Measurements from ENCODE around the gene RPS24.
"Not testable (repeated sequence)": the region's sequence is repeated elsewhere in the genome, so short reads cannot be mapped to it uniquely, and the experiment has no call there.

RPS24 gene

GRCh38 chr10:78049851-78050250 is 16.2 kb downstream of the RPS24 start:
- DNase-seq (ENCODE audit: low read depth, low spot score) = no peak

GRCh38 chr10:78053211-78053868 is 19.7 kb downstream of the RPS24 start:
- DNase-seq (ENCODE audit: low read depth, low spot score) = no peak

DNA sequence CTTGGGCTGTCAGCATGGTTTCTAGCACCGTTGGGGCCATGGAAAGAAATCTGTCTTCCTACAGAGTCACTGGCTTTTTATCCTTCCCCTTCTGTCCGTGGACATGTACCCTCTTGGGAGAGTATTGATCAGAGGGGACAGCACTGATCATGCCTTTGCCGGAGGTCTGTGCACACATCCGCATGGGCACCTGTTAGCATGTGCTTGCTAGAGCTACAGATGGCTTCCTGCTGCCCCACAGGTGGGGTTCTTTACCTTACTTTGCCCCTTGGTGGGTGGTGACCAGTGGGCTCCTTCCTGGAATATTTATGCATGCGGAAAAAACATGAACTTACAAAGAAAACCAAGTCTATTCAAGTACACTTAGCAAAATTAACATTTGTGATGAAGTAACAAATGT is 24.9 kb downstream of the RPS24 start:
- no peak for DNase-seq (ENCODE audit: low read depth, low spot score)

GRCh38 chr10:78059906-78060702 is 26.4 kb downstream of the RPS24 start:
- no peak for DNase-seq (ENCODE audit: low read depth, low spot score)

DNA sequence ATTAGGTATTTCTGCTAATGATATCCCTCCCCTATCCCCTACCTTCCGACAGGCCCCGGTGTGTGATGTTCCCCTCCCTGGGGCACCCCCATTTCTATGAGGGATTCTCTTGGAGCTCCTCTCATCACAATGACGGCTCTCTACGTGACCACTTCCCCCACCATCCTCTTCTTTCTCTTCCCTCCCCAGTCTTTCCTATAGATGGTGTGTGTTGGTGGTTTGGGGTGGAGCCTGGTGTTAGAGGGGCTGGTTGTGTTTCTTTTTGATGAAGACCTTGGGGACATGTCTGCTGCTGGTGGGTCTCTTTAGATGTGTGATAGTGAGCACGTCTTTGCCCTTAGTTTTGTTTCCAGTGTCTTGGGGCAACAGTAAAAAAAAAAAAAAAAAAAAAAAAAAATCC is 28.6 kb downstream of the RPS24 start:
- DNase-seq (ENCODE audit: low read depth, low spot score) = no peak

DNA sequence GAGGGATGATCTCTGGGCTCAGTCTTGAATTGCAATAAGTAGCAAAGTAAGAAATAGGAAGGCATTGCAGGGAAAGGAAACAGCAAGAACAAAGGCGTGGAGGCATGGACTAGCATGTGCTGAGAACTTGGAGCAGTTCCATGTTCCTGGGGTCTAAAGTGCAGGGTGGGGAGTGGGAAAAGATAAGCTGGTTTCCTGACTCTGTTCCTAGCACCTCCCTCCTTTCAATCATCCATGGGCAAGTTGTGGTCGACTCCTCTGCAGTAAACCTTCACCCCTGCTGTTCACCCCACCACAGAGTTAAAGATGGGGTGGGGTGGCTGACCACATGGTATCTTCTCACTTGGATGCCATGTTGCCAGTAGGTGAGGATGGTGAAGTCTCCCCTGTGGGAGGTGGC is 29.6 kb downstream of the RPS24 start:
- no peak for DNase-seq (ENCODE audit: low read depth, low spot score)

DNA sequence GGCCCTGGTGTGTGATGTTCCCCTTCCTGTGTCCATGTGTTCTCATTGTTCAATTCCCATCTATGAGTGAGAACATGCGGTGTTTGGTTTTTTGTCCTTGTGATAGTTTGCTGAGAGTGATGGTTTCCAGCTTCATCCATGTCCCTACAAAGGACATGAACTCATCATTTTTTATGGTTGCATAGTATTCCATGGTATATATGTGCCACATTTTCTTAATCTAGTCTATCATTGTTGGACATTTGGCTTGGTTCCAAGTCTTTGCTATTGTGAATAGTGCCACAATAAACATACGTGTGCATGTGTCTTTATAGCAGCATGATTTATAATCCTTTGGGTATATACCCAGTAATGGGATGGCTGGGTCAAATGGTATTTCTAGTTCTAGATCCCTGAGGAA is 31.3 kb downstream of the RPS24 start:
- DNase-seq (ENCODE audit: low read depth, low spot score) = not testable (repeated sequence)

DNA sequence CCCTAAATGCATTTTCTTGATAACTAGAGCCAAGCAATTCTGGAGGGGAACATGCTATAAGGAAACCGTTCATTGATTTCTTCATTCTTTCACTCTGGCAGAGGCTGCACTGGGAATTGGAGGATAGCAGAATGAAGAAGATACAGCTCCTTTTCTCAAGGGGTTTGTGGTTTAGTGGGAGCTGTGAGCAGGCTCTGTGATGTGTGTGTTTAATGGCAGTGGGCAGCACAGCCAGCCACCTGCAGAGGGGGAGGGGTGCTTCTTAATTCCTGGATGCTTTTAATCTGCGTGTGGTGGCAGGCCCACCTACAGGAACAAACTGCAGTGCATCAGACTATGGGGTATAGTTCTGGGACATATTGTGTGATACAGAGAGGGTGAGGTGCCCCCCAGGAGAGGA is 31.9 kb downstream of the RPS24 start:
- DNase-seq (ENCODE audit: low read depth, low spot score) = no peak

DNA sequence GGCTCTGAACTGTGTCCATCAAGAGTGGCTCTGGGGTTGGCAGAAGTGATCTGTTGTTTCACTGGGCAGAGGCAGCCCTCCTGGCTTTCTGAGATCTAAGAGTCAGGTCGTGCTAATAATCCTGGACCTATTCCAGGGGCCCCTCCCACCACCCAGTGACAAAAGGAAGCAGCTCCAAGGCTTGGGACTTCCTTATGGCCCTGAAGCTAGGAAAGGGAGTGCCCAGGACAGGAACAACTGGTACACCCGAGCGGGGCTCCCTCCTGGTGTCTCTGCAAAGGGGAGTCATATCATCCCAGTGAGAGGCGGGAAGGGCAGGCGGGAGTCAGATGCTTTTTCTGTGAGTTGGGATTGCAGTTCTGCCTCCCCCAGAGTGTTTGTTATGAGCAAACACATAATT is 32.3 kb downstream of the RPS24 start:
- no peak for DNase-seq (ENCODE audit: low read depth, low spot score)

- no peak for DNase-seq (ENCODE audit: low read depth, low spot score)
These were observed 33.2 kb downstream of the RPS24 start for GRCh38 chr10:78066728-78067430.

GRCh38 chr10:78069151-78069550 is 35.5 kb downstream of the RPS24 start:
- DNase-seq (ENCODE audit: low read depth, low spot score) = no peak

GRCh38 chr10:78070064-78070463 is 36.4 kb downstream of the RPS24 start:
- DNase-seq (ENCODE audit: low read depth, low spot score) = not testable (repeated sequence)

DNA sequence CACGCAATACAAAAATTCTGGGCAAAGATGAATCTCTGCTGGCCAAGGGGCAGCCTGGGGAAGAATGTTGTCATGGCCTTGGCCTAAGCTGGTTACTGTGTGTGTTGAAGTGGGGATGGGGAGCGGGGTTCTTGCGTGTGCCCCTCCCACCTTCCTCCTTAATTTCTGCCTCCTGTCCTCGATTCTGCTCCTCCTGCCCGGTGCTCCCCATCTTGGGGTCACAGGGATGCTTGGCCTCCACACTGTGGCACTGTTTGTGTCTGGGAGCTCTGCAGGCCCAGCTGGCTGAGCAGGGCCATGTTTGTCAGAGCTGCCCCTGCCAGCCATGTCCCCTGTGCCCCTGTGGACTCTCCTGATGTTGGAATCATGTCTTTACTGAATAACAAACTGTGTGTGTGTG is 37.1 kb downstream of the RPS24 start:
- no peak for DNase-seq (ENCODE audit: low read depth, low spot score)

DNA sequence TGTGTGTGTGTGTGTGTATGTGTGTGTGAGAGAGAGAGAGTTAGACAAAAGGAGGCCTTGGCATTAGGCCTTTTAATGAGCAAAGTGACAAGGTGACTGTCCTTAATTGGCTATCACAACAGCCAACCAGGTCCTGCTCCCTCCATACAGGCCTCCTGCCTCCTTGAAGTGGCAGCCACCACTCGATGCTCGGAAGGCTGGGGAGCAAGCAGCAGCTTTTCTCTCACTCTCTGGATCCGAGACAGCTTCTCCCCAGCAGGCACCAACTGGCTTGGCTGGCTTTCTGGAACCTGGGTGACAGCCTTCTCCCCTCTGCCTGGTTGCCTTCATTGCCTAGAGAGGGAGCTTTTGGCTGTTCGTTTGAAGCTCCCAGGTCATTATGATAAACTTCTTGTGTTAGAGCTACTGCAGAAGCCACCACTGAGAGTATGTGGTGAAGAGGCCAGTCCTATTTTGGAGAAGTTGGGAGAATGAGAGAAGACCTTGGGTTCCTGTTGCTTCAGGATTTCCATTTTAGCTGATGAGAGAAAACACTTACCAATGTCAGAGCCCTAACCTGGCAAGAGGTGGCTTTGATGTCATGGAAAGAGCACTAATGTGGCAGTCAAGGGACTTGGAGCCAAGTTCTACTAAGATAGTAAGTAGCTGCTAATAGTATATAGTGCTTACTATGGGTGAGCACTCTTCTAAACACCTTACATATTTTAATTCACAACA is 37.6 kb downstream of the RPS24 start:
- no peak for DNase-seq (ENCODE audit: low read depth, low spot score)

- DNase-seq (ENCODE audit: low read depth, low spot score) = no peak
These were observed 38.2 kb downstream of the RPS24 start for GRCh38 chr10:78071857-78072179.

GRCh38 chr10:78072504-78072903 is 38.8 kb downstream of the RPS24 start:
- DNase-seq (ENCODE audit: low read depth, low spot score) = no peak

DNA sequence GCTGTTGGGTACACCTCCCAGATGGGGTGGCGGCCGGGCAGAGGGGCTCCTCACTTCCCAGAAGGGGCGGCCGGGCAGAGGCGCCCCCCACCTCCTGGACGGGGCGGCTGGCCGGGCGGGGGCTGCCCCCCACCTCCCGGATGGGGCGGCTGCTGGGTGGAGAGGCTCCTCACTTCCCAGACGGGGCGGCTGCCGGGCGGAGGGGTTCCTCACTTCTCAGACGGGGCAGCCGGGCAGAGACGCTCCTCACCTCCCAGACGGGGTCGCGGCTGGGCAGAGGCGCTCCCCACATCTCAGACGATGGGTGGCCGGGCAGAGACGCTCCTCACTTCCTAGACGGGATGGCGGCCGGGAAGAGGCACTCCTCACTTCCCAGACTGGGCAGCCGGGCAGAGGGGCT is 42.1 kb downstream of the RPS24 start:
- DNase-seq (ENCODE audit: low read depth, low spot score) = not testable (repeated sequence)

DNA sequence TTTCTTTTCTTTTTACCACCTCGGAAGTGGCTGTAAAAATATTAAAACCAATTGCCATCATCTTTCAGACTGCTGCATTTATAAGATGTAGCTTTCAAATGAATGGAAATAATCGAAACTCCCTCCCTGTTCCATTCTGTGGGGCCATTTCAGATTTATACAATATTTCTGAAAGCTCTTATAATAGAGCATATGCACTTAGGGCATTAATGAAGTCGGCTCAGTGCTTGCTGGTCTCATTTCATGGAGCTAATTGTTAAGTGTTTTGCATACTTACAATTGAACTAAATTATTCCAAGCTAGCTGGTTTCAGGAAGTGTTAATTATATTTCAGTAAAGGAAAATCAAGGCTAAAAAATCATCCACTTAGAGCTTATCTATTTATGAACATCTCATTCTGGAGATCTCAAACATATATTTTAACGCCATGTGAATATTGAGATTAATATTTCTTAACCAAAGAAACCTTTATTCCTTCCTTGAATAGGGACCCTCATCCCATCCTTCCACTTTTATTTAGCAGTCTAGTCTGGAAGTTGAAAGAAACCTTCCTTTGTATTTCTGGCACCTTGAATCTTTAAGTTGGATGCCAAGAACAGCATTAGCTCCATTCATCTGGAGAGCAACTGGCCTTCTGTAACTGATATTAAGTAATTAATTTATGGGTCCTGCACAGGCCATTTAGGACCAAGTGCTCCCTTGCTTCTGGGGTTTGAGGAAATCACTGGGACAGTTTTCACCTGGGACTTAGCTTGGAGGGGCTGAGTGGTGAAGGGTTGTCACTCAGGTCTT is 45.1 kb downstream of the RPS24 start:
- DNase-seq (ENCODE audit: low read depth, low spot score) = no peak

- no peak for DNase-seq (ENCODE audit: low read depth, low spot score)
These were observed 45.7 kb downstream of the RPS24 start for GRCh38 chr10:78079411-78079810.

DNA sequence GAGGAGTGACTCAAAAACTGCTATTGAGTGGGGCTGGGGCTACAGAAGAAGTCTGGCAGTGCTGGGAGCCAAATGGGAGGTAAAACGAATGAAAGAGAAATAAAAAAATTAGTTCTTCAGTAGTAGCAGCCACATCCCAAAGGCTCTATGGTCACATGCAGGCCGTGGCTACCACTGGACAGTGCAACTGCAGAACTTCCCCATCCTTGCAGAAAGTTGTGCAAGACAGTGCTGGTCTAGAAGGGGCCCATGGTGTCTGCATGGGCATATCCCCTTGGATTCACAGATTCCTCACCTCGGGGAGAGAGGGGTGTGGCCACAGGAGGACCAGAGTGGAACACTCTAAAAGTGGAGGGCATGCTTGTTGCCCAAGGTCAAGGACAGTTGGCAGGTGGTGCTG is 47.6 kb downstream of the RPS24 start:
- DNase-seq (ENCODE audit: low read depth, low spot score) = no peak

DNA sequence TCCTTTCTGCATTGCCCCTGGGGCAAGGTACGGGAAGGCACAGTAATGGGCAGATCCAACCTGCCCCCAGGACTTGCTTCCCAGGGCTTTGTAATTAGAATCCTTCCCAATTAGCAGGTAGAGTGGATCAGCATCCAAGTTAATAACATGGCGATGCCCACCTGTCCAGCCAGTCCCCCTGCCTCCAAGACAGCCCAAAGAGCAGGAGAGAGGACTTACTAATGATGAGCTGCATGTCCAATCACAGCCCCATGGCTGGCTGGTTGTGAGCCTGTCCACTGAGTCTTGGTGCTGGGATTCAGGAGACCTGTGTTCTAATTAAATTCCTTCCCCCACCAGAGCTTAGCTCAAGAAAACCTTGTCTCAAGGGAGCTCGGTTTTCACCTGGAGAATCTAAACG is 49.0 kb downstream of the RPS24 start:
- no peak for DNase-seq (ENCODE audit: low read depth, low spot score)
